SU-DHL-6 (cell line): ENCODE data around the gene ACKR3.

Experiments
- H2AFZ ChIP-seq: fragments of 200-600 bp; sonication (generic); 2 replicates; pipeline ENCODE4 v1.6.1; 2014; ENCODE audit warnings: low read depth, mild to moderate bottlenecking, moderate library complexity, mixed read lengths, antibody characterized with exemption, low read length; ENCODE audit not compliant: severe bottlenecking
- H3F3A ChIP-seq: fragments of 200-600 bp; shearing (Covaris generic); 2 replicates; pipeline ENCODE4 v1.6.0; 2016; ENCODE audit warnings: antibody characterized with exemption, mild to moderate bottlenecking; ENCODE audit not compliant: insufficient read depth
- H3K27ac ChIP-seq: fragments of 200-600 bp; sonication (generic); 2 replicates; pipeline ENCODE4 v1.5.1; 2016; ENCODE audit warnings: low read depth, mild to moderate bottlenecking, low read length, moderate library complexity, mixed read lengths
- H3K27me3 ChIP-seq: fragments of 200-600 bp; sonication (generic), shearing (Covaris generic); 2 replicates; pipeline ENCODE4 v1.6.0; 2014; ENCODE audit warnings: mild to moderate bottlenecking, low read length
- H3K36me3 ChIP-seq: fragments of 200-600 bp; sonication (generic); 2 replicates; pipeline ENCODE4 v1.6.1; 2014; ENCODE audit warnings: mild to moderate bottlenecking, low read length, mixed read lengths
- H3K4me2 ChIP-seq: fragments of 300-600, 200-600 bp; shearing (Covaris generic), sonication (generic); 2 replicates; pipeline ENCODE4 v1.6.0; 2014; ENCODE audit warnings: low read length, low read depth, mild to moderate bottlenecking; ENCODE audit not compliant: poor library complexity, severe bottlenecking
- H3K4me3 ChIP-seq: fragments of 200-600 bp; sonication (generic); 2 replicates; pipeline ENCODE4 v1.5.1; 2014; ENCODE audit warnings: antibody characterized with exemption, low read length, mild to moderate bottlenecking, mixed read lengths; ENCODE audit not compliant: insufficient read depth, poor library complexity, severe bottlenecking
- H3K79me2 ChIP-seq: fragments of 200-600 bp; sonication (generic); 2 replicates; pipeline ENCODE4 v1.6.1; 2014; ENCODE audit warnings: mild to moderate bottlenecking, low read length, moderate library complexity; ENCODE audit not compliant: insufficient read depth
- H3K9ac ChIP-seq: fragments of 200-600 bp; sonication (generic); 2 replicates; pipeline ENCODE4 v1.7.0; 2014; ENCODE audit warnings: mild to moderate bottlenecking, low read length
- H3K9me2 ChIP-seq: fragments of 200-600 bp; sonication (generic); replicated peaks from 2 replicates; pipeline ENCODE4 v1.6.1; 2014; ENCODE audit warnings: low read length; ENCODE audit not compliant: insufficient read depth
- H3K9me3 ChIP-seq: fragments of 200-600 bp; sonication (generic); 2 replicates; pipeline ENCODE4 v1.6.1; 2014; ENCODE audit warnings: low read length, mixed read lengths; ENCODE audit not compliant: insufficient read depth
- H4K20me1 ChIP-seq: fragments of 200-600 bp; sonication (generic); 2 replicates; pipeline ENCODE4 v1.6.1; 2014; ENCODE audit warnings: low read depth, mild to moderate bottlenecking, antibody characterized with exemption, low read length, moderate library complexity, mixed read lengths
- CTCF ChIP-seq: fragments of 200-600 bp; sonication (generic); IDR thresholded peaks from one replicate; pipeline ENCODE4 v1.5.1; 2017; ENCODE audit warnings: antibody characterized with exemption, mild to moderate bottlenecking, low read length, moderate library complexity; ENCODE audit not compliant: insufficient read depth, poor library complexity, severe bottlenecking
- EZH2phosphoT487 ChIP-seq: fragments of 200-600 bp; sonication (generic), shearing (Covaris generic); conservative IDR thresholded peaks from 2 replicates; pipeline ENCODE4 v1.6.1; 2018; ENCODE audit warnings: mild to moderate bottlenecking, antibody characterized with exemption, low read length, moderate library complexity, mixed read lengths

ACKR3 gene

DNA sequence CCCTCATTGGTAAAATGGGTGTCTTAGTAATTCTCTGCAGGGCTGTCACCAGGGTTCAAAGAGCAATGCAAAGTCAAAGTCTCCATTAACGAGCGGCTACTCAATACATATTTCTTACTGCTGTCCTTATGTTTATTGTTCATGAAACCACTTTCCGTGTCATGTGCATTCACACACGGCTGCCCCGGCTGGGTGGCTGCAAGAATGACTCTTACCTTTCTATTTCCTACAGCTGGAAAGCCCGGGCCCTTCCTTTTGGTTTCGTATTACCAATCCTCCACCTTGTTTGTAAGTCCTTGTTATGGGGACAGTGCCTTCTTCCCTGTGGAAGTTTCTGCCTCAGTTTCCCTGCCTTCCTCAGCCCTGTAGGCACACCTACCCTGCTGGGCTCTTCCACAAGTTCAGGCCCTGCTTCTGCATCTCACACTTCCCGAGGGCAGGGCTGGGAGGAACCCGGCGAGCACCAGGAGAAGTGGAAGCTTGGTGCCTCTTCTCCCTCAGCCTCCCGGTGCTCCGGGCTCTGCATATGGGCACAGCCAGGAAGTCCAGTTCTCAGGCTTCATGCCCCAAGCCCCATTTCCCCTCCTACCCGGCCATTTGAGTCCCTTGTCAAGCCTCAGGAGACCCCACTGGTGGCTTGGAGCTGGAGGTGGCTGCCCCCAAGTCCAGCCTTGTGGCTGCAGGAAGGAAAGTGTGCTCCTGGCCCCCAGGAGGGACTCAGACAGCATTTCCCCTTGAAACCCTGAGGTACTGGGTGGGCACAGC, 18.7 kb upstream of the ACKR3 start:
- TF ChIP-seq EZH2phosphoT487 (no peak), CTCF (no peak)
- H2AFZ ChIP-seq = no peak overlapping the region
- H3K4me3 ChIP-seq = no peak overlapping the region
- H3K4me2 ChIP-seq = no peak overlapping the region
- no peaks in the 10 kb centered on the region for H3K36me3 ChIP-seq
- no peaks in the 10 kb centered on the region for H3K9me3 ChIP-seq
- no peaks in the 10 kb centered on the region for H3K27me3 ChIP-seq
- no peak overlapping the region for H3K9ac ChIP-seq
- no peaks in the 10 kb centered on the region for H3K9me2 ChIP-seq
- H3F3A ChIP-seq = no peaks in the 10 kb centered on the region
- no peaks in the 10 kb centered on the region for H4K20me1 ChIP-seq
- no peak overlapping the region for H3K27ac ChIP-seq
- H3K79me2 ChIP-seq = no peaks in the 10 kb centered on the region

DNA sequence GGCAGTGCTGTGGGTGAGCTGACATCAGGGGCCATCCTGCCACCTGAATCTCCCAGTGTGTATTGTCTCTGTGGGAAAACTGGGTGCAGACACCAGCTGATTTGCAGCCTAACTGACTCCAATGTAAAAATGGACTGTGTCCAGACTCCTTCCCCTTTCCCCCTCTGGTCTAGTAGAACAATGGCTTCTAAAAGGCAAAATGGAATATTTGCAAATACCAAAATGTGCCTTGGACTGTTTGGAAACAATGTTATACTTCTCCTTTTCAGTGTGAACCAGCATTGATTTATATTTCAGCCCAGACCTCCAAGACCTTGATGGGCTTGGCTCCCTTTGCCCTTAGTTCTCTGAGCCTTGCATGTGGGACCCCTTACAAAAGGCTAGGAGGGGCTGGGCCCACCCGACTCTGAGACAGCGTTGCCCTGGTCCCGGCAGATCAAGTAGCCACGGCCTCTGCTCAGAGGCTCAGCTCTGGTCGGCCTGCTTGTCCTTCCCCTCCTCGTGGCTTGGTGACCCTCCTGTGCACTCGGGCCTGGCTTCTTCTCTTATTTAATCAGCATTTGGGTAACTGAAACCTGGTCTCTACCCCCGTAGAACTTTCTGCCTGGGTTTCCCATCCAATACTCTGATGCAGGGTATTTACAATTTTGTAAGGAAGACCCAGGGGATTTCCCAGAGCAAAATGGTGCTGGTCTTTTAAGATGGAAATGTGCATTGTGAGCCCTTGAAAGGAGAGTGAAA, 18.0 kb upstream of the ACKR3 start:
- Histone ChIP-seq H3K79me2 (no peaks in the 10 kb centered on the region), H3K9me3 (no peaks in the 10 kb centered on the region), H3K27me3 (no peaks in the 10 kb centered on the region), H2AFZ (no peak overlapping the region), H3K9me2 (no peaks in the 10 kb centered on the region), H3K4me3 (no peak overlapping the region), H3K27ac (no peak overlapping the region), H3K9ac (no peak overlapping the region), H3K36me3 (no peaks in the 10 kb centered on the region), H4K20me1 (no peaks in the 10 kb centered on the region), H3F3A (no peaks in the 10 kb centered on the region), H3K4me2 (no peak overlapping the region)
- TF ChIP-seq CTCF (no peak), EZH2phosphoT487 (no peak)

- H3K4me2 ChIP-seq = no peak overlapping the region
- H3F3A ChIP-seq = no peaks in the 10 kb centered on the region
- no peak overlapping the region for H2AFZ ChIP-seq
- no peak overlapping the region for H3K27ac ChIP-seq
- H3K36me3 ChIP-seq = no peaks in the 10 kb centered on the region
- TF ChIP-seq CTCF (no peak), EZH2phosphoT487 (no peak)
- H4K20me1 ChIP-seq = no peaks in the 10 kb centered on the region
- H3K9ac ChIP-seq = no peak overlapping the region
- H3K79me2 ChIP-seq = no peaks in the 10 kb centered on the region
- no peaks in the 10 kb centered on the region for H3K9me3 ChIP-seq
- no peaks in the 10 kb centered on the region for H3K27me3 ChIP-seq
- H3K4me3 ChIP-seq = no peak overlapping the region
- H3K9me2 ChIP-seq = no peaks in the 10 kb centered on the region
These were observed 17.4 kb upstream of the ACKR3 start for GRCh38 chr2:236552212-236552542.
